Measurements from ENCODE around the gene ACSS3.
"Not testable (repeated sequence)": the region's sequence is repeated elsewhere in the genome, so short reads cannot be mapped to it uniquely, and the experiment has no call there.

The ACSS3 gene

DNA sequence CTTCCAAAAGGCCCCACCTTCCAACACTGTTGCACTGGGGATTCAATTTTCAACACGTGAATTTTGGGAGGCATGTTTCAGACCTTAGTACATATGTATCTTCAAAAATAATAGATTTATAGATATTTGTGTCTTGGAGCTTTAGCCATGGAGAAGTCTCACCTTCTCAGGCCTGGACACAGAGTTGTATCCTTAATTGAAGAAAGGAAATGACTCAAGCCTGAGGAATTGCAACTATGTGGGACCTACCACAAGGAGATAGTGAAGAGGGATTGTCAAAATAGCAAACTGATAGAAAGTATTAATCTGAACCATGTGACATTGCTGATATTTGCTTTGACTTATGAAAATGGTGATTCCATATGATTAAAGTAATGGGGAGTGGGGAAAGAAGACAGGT is 89.8 kb downstream of the ACSS3 start:
- DNase-seq (ENCODE audit: low read depth): peak; percentile 13

DNA sequence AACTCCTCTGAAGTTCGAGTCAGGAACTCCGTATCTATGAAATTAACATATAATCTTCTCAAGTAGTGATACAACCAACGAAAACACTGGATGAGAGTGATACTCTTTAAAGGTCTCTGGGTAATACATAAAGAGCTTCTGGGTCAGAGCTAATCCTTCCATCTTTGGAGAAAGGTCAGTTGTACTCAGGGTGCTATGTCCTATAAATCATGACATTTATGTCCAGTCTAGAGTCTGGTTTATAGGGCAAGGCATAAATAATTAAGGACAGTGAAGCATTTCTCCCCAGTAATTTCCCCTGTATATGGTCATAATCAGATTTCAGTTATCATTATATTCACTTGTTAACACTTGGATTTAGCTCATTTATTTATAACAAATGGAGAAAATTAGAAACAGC is 90.6 kb downstream of the ACSS3 start:
- DNase-seq (ENCODE audit: low read depth): no peak

DNA sequence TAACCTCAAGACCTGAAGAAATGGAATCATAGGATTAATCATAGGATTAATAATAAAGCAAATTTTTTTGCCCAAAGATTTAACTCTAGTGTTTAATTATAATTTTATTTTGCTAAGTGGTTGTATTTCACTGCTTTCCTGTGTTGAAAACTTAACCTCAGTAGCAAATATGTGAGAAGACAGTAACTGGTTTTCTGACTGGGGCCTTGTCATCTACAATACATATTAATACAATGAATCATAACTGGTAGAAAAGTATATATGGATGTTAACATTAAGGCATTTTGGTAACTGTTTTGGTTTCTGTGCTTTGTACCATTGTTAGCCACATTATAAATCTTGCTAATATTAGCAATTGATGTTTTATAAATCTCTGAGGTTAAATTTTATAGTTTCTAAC is 92.2 kb downstream of the ACSS3 start:
- DNase-seq (ENCODE audit: low read depth): peak; percentile 19

DNA sequence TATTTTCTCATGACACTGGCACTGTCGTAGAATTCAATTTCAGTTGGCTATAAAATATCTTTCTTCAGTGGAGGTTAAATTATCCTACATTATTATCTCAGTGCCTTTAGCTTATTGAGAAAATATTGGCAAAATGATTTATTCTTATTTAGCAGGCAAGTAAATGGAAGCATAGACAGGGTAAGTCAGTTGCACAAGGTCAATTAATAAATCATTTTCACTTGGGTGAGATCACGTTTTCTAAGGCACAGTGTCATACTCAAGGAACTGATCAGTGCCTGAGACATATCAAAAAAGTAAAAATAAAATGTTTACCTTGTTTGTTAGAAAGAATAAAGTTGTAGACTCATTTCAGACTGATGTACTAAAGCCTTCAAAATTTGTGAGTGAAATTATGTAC is 95.0 kb downstream of the ACSS3 start:
- no peak for DNase-seq (ENCODE audit: low read depth)

DNA sequence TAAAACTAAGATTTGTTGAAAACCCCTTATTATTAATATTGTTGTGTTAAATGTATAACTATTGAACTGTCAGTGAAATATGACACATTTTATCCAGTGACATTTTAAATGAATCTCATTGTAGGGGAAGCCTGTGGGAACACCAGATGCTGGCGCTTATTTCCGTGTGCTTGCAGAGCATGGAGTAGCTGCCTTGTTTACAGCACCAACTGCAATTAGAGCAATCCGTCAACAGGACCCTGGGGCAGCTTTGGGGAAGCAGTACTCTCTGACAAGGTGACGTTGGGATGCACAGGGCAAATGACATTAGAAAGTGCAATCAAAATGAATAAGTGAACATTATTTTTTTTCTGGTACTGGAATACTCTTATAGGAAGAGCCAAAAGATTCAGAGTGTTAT is 96.8 kb downstream of the ACSS3 start:
- no peak for DNase-seq (ENCODE audit: low read depth)

DNA sequence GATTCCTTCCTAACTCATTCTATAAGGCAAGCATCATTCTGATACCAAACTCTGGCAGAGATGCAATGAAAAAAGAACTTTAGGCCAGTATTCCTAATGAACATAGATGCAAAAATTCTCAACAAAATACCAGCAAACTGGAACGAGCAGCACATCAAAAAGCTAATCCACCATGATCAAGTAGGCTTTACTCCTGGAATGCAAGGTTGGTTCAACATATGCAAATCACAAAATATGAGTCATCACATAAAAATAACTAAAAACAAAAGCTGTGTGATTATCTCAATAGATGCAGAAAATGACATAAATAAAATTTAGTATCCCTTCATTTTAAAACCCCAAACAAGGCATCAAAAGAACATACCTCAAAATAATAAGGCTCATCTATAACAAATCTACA is 98.9 kb downstream of the ACSS3 start:
- DNase-seq (ENCODE audit: low read depth): no peak

DNA sequence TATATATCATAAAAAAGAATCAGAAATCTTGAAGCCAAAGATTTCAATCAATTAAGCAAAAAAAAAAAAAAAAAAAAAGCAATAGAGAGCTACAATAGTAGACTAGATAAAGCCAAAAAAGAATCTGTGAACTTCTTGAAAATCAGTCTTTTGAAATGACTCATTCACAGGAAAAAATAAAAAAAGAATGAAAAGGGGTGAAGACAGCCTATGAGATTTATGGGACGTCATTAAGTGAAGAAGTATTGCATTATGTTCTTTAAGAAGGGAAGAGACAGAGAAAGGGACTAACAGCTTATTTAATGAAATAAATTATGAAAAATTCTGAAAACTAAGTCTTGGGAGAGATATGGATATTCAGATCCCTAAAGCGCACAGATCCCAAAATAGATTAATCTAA is 103.8 kb downstream of the ACSS3 start:
- DNase-seq (ENCODE audit: low read depth): no peak

DNA sequence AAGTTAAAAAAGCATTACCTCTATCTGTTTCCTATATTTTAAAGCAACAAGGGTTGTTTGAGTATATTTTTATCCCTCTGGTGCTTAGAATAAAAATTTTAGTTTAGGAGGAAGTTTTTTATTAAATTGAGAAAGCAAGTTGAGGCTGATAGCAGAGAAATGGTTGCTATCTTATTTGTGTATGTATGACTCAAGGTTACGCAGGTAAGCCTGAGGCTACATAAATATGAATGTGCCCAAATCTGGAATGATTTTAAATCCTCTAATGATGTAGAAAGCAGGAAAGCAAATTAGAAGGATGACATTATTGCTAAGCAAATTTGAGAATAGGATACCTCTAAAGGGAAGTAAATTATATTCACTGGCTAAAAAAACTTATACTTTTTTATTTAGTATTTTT is 109.8 kb downstream of the ACSS3 start:
- DNase-seq (ENCODE audit: low read depth): no peak

DNA sequence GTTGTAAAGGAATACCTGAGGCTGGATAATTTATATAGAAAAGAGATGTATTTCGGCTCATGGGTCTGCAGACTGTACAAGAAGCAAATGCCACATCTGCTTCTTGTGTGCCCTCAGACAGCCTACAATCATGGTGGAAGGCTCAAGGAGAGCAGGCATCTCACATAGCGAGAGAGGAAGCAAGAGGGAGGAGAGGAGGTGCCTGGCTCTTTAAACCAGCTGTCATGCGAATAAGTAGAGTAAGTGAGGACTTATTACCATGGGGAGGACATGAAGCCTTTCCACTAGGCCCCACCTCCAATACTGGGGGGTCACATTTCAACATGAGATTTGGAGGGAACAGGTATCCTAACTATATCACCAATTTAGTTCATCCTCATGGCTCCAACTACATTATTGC is 118.7 kb downstream of the ACSS3 start:
- DNase-seq (ENCODE audit: low read depth): no peak

DNA sequence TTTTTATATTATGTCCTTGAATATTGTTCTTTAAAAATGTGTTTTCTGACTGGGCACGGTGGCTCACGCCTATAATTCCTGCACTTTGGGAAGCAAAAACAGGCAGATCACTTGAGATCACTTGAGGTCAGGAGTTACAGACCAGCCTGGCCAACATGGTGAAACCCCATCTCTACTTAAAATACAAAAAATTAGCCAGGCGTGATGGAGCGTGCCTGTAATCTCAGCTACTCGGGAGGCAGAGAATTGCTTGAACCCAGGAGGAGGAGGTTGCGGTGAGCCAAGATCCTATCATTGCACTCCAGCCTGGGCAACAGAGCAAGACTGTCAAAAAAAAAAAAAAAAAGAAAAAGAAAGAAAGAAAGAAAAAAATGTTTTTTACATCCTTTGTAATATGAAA is 122.7 kb downstream of the ACSS3 start:
- not testable (repeated sequence) for DNase-seq (ENCODE audit: low read depth)

DNA sequence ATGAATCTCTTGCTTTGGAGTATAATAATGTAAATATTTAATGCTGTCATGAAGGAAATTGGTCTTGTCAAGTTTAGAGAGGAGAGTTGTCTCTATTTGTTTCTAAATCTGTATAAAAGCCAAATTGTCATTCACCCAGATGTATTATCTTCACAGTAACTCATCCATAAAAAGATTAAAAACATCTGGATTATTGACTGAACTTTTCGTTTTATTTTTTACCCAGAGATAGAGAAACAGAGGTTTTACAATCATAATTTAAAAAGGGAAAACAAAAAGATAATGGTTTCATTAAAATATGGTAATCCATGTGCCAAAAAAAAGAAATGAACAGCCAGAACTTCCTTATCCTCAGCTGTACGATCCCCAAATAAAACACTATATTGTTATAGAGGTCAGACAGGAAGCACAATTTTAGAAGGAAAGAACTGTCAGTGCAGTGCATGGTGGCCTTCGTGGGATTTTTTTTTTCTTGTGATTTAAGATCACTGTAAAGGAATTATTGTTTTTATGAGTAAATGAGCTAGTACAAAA is 125.9 kb downstream of the ACSS3 start:
- DNase-seq (ENCODE audit: low read depth): no peak

DNA sequence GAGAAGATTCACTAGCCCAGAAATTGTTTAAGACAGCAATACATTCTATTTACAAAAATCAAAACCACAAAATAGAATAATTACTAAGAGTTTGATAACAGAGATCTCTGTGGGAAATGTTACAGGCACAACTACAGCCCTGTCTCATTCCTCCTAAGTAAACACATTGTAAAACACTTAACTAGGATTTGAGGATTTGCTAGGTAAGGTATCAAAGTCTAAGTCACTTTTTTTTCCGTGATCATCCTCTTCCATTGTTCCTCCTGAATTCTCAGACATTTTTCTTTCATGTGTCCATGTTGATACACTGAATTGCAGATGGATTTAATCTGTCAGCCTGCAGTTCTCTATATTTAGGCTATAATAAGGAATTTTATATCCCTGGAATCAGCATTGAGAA is 127.5 kb downstream of the ACSS3 start:
- no peak for DNase-seq (ENCODE audit: low read depth)

DNA sequence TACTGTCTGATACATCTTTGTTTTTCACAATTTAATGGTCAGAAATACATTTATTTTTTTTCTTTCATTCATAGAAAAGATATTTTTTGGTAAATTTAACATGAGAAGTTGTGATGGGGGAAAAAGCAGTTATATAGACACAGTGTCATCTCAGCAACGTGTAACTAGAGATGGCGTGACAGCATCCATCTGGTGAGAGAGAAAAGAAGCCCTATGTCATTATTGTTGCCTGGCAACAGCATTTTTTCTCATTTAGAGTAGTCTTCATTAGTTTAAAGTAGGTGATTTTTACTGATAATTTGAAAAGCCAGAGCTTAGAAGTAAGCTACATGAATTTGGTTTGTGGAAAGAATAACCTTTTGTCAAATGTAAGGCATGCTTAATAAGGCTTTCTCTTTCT is 128.6 kb downstream of the ACSS3 start:
- no peak for DNase-seq (ENCODE audit: low read depth)

DNA sequence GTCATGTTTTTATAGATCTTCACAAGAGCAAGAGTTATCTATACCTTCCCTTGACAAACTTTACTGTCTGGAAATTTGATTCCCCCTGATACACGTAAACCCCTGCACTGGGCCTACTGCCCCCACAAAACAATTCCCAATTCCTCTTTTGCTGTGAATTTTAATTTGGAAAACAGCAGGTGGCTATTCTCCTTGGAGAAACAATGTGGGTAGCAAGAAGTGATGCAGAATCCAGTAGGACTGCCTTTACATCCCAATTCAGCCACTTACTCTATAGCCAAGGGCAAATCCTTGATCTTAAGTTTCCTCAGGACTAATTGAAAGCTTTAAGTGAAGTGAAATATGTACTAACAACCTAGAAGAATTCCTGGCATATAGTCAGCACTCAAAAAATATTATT is 129.3 kb downstream of the ACSS3 start:
- no peak for DNase-seq (ENCODE audit: low read depth)

DNA sequence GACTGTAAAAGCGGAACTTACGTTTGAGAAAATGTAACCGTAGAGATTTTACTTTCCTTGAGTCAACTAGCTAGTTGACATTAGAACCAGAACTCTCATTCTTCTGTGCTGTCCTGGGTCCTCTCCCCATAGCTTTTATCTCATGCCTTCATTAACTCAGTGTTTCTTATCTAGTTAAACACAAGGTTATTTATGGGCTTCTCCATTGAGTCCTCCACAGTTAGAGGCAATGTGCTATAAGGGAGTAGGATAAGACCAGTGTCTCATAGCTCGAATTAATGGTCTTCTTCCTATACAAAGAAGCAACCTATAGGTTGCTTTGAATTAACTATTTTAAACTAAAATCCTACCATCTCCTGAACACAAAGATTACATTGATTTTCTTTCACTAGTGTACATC is 129.8 kb downstream of the ACSS3 start:
- no peak for DNase-seq (ENCODE audit: low read depth)

DNA sequence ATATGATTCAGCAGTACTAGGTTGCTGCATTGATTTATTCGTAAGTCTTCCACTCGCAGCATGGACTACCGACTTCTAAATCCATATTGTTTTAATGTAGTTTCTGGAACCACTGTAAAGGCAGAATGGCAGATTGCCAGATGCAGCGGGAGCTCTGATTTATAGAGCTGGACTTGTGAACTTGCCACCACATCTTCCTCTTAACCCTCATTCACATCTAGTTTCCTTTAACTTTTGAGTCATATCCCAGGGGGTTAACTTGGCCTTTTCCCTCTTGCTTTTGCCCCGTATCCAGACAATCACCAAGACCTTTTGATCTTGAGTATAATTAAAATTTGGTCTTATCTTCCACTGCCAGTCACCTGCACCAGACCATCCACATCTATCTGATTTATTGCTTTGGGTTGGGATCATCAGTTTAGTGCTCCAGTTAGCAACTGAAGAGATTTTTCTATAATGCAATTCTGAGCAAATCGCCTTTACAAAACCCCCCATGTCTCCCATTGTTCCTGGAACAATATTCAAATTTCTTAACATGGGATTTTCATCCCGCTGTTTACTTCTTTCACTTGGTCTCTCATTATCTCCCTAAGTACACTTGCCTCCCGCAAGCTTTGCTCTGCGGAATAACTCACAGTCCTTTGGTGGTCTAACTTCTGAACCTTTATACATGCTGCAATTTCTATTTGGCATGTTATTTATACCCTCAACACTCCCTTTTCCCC is 130.5 kb downstream of the ACSS3 start:
- no peak for DNase-seq (ENCODE audit: low read depth)

DNA sequence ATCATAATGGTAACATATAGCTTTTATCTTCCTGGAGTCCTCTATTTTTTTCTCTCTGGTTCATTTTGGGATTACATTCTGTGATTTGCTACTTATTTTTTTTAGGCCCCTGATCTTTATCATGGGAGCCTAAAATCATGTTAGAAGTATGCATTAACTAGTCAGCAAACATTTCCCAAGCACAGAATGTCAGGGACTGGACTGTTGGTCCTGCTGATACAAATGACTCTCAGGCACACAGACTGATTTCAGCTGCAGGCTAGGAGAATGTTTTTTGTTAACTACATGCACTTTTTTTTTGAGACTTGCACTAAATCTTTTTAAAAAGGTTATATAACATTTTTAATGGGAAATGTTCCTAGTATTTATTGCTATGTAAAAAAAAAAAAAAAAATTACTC is 131.1 kb downstream of the ACSS3 start:
- peak; percentile 5 for DNase-seq (ENCODE audit: low read depth)

DNA sequence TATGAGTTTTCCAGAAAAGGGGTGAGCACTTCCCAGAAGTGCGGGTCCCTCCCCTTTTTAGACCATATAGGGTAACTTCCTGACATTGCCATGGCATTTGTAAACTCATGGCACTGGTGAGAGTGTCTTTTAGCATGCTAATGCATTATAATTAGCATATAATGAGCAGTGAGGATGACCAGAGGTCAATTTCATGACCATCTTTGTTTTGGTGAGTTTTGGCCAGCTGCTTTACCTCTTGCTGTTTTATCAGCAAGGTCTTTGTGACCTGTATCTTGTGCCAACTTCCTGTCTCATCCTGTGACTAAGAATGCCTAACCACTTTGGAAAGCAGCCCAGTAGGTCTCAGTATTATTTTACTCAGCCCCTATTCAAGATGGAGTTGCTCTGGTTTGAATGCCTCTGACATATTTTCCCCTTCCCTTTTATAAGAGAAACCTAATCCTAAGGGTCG is 131.9 kb downstream of the ACSS3 start:
- DNase-seq (ENCODE audit: low read depth): peak; percentile 14

DNA sequence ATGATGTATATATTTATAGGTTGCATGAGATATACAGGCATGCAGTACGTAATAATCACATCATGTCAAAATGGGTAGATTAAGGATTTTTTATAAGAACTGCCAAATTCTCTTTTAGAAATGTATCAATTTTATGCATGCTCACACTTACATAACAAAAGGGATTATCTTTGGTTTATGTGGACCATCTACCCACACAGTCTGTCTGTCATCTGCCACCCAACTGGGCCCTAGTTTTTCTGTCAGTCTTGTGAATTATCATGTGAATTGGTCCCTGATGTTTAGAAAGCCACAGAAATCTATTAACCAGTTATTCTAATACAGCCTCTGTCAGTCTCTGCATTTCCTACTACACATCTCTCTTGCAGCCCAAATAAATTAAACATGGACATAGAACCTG is 133.4 kb downstream of the ACSS3 start:
- DNase-seq (ENCODE audit: low read depth): no peak

DNA sequence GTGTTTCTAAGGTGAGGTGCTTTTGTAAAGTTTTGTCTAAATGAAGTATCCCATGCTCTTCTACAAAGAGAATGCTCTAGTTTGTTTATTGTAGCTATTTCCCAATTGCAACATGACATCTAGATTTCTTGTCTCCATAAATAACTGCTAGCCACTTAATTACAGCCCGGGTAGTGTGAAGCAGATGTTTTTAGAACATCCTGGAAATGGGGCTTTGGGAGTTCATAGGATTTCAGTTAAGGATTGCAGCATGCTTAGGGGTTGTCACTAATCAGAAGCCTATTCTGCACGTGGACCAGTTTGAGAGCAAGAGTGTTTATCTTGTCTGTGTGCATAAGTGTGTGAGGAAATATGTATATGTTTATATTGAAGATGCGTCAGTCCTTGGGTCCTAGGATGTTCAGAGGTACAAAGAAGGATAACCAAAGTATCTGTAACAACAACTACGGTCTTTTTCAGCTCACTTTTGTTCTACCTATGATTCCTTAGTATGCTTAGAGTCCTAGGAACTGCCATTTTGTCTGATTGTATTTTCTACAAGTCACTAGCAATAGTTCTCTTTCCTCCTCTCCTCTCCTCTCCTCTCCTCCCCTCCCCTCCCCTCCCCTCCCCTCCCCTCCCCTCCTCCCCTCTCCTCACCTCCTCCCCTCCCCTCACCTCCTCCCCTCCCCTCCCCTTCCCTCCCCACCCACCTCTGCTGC is 135.3 kb downstream of the ACSS3 start:
- DNase-seq (ENCODE audit: low read depth): no peak

DNA sequence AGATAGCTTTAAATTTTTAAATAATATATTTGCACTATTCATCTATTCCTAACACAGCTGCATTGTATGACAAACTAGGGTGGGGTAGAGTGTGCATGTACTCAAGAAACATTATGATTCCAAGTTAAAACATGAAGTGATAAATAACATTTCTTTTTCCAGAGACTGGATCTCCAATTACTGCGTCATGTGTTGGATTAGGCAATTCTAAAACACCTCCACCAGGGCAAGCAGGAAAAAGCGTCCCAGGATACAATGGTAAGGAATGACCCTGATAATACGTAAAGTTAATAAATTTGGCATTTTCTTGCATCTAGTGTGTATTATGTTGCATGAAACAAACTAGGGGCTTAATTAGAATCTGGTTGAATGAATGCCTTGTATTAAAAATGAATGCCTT is 138.9 kb downstream of the ACSS3 start:
- DNase-seq (ENCODE audit: low read depth): no peak

DNA sequence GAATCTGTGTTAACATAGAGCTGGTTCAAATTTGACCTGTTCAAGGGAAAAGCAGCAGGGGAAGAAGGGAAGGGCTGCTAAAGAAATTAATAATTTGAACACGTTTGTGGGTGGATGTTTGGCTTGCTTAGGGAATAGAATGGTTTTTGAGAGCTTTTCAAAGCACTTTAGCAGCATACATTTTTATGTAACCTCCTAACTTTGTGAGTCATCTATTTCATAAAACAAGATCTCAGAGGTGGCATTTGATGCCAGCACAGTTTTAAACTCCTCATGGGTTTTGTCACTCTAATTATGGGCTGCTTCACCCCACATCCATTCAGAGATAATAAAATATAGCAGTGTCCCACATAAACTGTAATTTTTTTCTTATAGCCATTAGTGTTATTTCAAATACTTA is 143.8 kb downstream of the ACSS3 start:
- no peak for DNase-seq (ENCODE audit: low read depth)

DNA sequence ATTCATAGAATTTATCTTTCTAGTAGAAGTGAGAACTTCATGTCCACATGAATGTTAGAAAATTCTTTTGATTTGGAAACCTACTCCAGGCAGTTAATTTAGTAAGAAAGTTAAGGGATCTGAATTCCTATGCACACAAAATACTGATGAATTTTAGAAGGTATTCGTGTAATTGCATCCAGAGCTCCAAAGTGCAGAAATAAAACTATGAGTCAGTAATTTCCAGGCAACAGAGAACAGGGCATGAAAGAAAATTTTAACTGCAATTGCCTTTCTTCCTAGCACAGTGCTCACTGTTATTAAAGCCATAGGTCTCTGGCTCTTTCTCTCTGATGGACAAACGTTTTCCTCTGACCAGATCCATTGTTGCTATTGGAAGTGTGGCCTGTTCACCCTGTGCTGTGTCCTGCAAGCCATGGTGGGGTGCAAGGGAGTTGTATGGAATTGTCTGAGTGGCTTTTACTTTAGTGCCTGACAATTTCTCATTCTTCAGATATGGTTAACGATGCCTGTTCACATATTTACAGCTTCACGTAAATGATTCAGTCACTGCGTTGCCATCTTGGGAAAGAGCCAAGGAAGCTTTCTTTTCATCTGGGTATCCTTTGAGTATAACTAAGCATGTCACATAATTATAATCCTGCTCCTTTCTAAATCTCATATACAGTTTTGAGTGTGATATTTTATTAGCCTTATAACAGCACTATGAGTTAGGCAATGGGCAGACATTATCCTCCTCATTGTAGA is 145.1 kb downstream of the ACSS3 start:
- no peak for DNase-seq (ENCODE audit: low read depth)
